DMS79 (cell line): ENCODE data around the gene AKTIP.
"Not testable (repeated sequence)": the region's sequence is repeated elsewhere in the genome, so short reads cannot be mapped to it uniquely, and the experiment has no call there.

Experiments used
- DNase-seq: peaks from one replicate; lab custom pipeline; 2025; lab: John Stamatoyannopoulos, UW

Gene AKTIP

GRCh38 chr16:53502331-53503269 lies at the start of gene AKTIP:
AKTIP (minus strand) TSS chr16:53503209; CDS start chr16:53500259, 2,950 bp downstream.
- DNase-seq: peak; percentile 15

- peak; percentile 35 for DNase-seq
Observed at GRCh38 chr16:53549970-53550690, 47.1 kb upstream of the AKTIP start.

- no peak for DNase-seq
Observed at GRCh38 chr16:53546988-53547391, 44.0 kb upstream of the AKTIP start.

- DNase-seq: no peak
Observed at GRCh38 chr16:53545433-53545832, 42.4 kb upstream of the AKTIP start.

GRCh38 chr16:53542283-53542682 lies 39.3 kb upstream of the AKTIP start:
- no peak for DNase-seq

- no peak for DNase-seq
Observed at GRCh38 chr16:53541326-53541725, 38.3 kb upstream of the AKTIP start.

- DNase-seq: not testable (repeated sequence)
Observed at GRCh38 chr16:53539759-53540718, 37.0 kb upstream of the AKTIP start.

- not testable (repeated sequence) for DNase-seq
Observed at GRCh38 chr16:53539346-53539745, 36.3 kb upstream of the AKTIP start.

- DNase-seq: no peak
Observed at GRCh38 chr16:53537626-53538025, 34.6 kb upstream of the AKTIP start.

- no peak for DNase-seq
Observed at GRCh38 chr16:53534206-53534605, 31.2 kb upstream of the AKTIP start.

- no peak for DNase-seq
Observed at GRCh38 chr16:53530741-53531140, 27.7 kb upstream of the AKTIP start.

- DNase-seq: no peak
Observed at GRCh38 chr16:53530046-53530445, 27.0 kb upstream of the AKTIP start.

- no peak for DNase-seq
Observed at GRCh38 chr16:53529513-53529912, 26.5 kb upstream of the AKTIP start.

- no peak for DNase-seq
Observed at GRCh38 chr16:53528797-53529196, 25.8 kb upstream of the AKTIP start.

- no peak for DNase-seq
Observed at GRCh38 chr16:53523971-53524548, 21.1 kb upstream of the AKTIP start.

- no peak for DNase-seq
Observed at GRCh38 chr16:53523126-53523804, 20.3 kb upstream of the AKTIP start.

- no peak for DNase-seq
Observed at GRCh38 chr16:53519417-53520091, 16.5 kb upstream of the AKTIP start.

GRCh38 chr16:53518550-53519416 lies 15.8 kb upstream of the AKTIP start:
- DNase-seq: no peak

- DNase-seq: no peak
Observed at GRCh38 chr16:53517851-53518250, 14.8 kb upstream of the AKTIP start.
